Activated naive CD8-positive, alpha-beta T cell treated with anti-CD3 and anti-CD28 coated beads for 36 hours (primary cell): ENCODE results near the gene AOPEP. TPM values are rescaled to one million over a fixed set of nuclear protein-coding genes. Genes with fewer than 3 reads are reported as not detected.
"Not testable (repeated sequence)": the region's sequence is repeated elsewhere in the genome, so short reads cannot be mapped to it uniquely, and the experiment has no call there.

Source experiments
- DNase-seq: peaks from one replicate; pipeline ENCODE4 v3.0.0; 2021
- H3K27ac Mint-ChIP-seq: one replicate; pipeline ENCODE4 v1.8.0; 2022; ENCODE audit warnings: mild to moderate bottlenecking, moderate library complexity, mixed read lengths
- H3K27me3 Mint-ChIP-seq: one replicate; pipeline ENCODE4 v1.8.0; 2022; ENCODE audit warnings: mild to moderate bottlenecking, mixed read lengths
- H3K36me3 Mint-ChIP-seq: one replicate; pipeline ENCODE4 v1.8.0; 2021; ENCODE audit warnings: mild to moderate bottlenecking, mixed read lengths
- H3K4me1 Mint-ChIP-seq: one replicate; pipeline ENCODE4 v1.8.0; 2021; ENCODE audit warnings: mixed read lengths
- H3K4me3 Mint-ChIP-seq: one replicate; pipeline ENCODE4 v1.8.0; 2022; ENCODE audit warnings: mild to moderate bottlenecking, moderate library complexity, mixed read lengths
- H3K9me3 Mint-ChIP-seq: one replicate; pipeline ENCODE4 v1.8.0; 2022; ENCODE audit warnings: mixed read lengths
- total RNA-seq, 2 experiments: library from RNA; stranded (reverse); gene quantifications; one replicate each; pipeline ENCODE4 v1.2.3, GENCODE V29; 2021

AOPEP gene
- total RNA-seq, 2 experiments from 2014 or later: 5.0 to 6.8 TPM

GRCh38 chr9:95015569-95015968 is 289.1 kb downstream of the AOPEP start:
- no peaks in the 10 kb centered on the region for H3K9me3 Mint-ChIP-seq
- H3K36me3 Mint-ChIP-seq: peaks cover 3% of the 10 kb centered on the region

GRCh38 chr9:95017062-95017461 is 290.6 kb downstream of the AOPEP start:
- H3K9me3 Mint-ChIP-seq: no peaks in the 10 kb centered on the region
- DNase-seq: no peak
- no peaks in the 10 kb centered on the region for H3K27me3 Mint-ChIP-seq
- no peak overlapping the region for H3K4me3 Mint-ChIP-seq
- H3K27ac Mint-ChIP-seq: no peak overlapping the region
- H3K36me3 Mint-ChIP-seq: peaks cover 3% of the 10 kb centered on the region
- no peaks in the 10 kb centered on the region for H3K4me1 Mint-ChIP-seq

More at GRCh38 chr9:95015569-95015968, 289.1 kb downstream of the AOPEP start:
- no peaks in the 10 kb centered on the region for H3K27me3 Mint-ChIP-seq
- H3K4me1 Mint-ChIP-seq: no peaks in the 10 kb centered on the region
- H3K27ac Mint-ChIP-seq: no peak overlapping the region
- no peak for DNase-seq
- no peak overlapping the region for H3K4me3 Mint-ChIP-seq

- H3K36me3 Mint-ChIP-seq: peaks cover 3% of the 10 kb centered on the region
- H3K27ac Mint-ChIP-seq: no peak overlapping the region
- no peak for DNase-seq
- no peaks in the 10 kb centered on the region for H3K4me1 Mint-ChIP-seq
- no peak overlapping the region for H3K4me3 Mint-ChIP-seq
- no peaks in the 10 kb centered on the region for H3K27me3 Mint-ChIP-seq
- H3K9me3 Mint-ChIP-seq: no peaks in the 10 kb centered on the region
These were observed 291.2 kb downstream of the AOPEP start for GRCh38 chr9:95017661-95018060.

GRCh38 chr9:95018099-95018936 is 291.8 kb downstream of the AOPEP start:
- peaks cover 3% of the 10 kb centered on the region for H3K36me3 Mint-ChIP-seq
- no peaks in the 10 kb centered on the region for H3K27me3 Mint-ChIP-seq
- no peak for DNase-seq
- no peaks in the 10 kb centered on the region for H3K9me3 Mint-ChIP-seq
- no peak overlapping the region for H3K27ac Mint-ChIP-seq
- no peak overlapping the region for H3K4me3 Mint-ChIP-seq
- H3K4me1 Mint-ChIP-seq: no peaks in the 10 kb centered on the region

GRCh38 chr9:95020644-95021043 is 294.1 kb downstream of the AOPEP start:
- H3K27ac Mint-ChIP-seq, H3K4me1 Mint-ChIP-seq, H3K9me3 Mint-ChIP-seq, H3K4me3 Mint-ChIP-seq, DNase-seq, H3K27me3 Mint-ChIP-seq, H3K36me3 Mint-ChIP-seq: not testable (repeated sequence)

GRCh38 chr9:95021166-95021886 is 294.8 kb downstream of the AOPEP start:
- H3K4me1 Mint-ChIP-seq: no peaks in the 10 kb centered on the region
- no peak overlapping the region for H3K27ac Mint-ChIP-seq
- H3K9me3 Mint-ChIP-seq: no peaks in the 10 kb centered on the region
- H3K36me3 Mint-ChIP-seq: peaks cover 3% of the 10 kb centered on the region
- H3K4me3 Mint-ChIP-seq: no peak overlapping the region
- no peak for DNase-seq
- H3K27me3 Mint-ChIP-seq: no peaks in the 10 kb centered on the region

- H3K4me3 Mint-ChIP-seq: no peak overlapping the region
- no peaks in the 10 kb centered on the region for H3K9me3 Mint-ChIP-seq
- H3K36me3 Mint-ChIP-seq: peaks cover 3% of the 10 kb centered on the region
- H3K27me3 Mint-ChIP-seq: no peaks in the 10 kb centered on the region
- H3K4me1 Mint-ChIP-seq: no peaks in the 10 kb centered on the region
- no peak overlapping the region for H3K27ac Mint-ChIP-seq
- DNase-seq: no peak
These were observed 296.2 kb downstream of the AOPEP start for GRCh38 chr9:95022657-95023056.

GRCh38 chr9:95023217-95024003 is 296.9 kb downstream of the AOPEP start:
- H3K9me3 Mint-ChIP-seq: no peaks in the 10 kb centered on the region
- no peak overlapping the region for H3K4me3 Mint-ChIP-seq
- H3K4me1 Mint-ChIP-seq: no peaks in the 10 kb centered on the region
- no peaks in the 10 kb centered on the region for H3K27me3 Mint-ChIP-seq
- H3K36me3 Mint-ChIP-seq: no peaks in the 10 kb centered on the region
- DNase-seq: no peak
- H3K27ac Mint-ChIP-seq: no peak overlapping the region

GRCh38 chr9:95024097-95024671 is 297.7 kb downstream of the AOPEP start:
- no peaks in the 10 kb centered on the region for H3K36me3 Mint-ChIP-seq
- no peaks in the 10 kb centered on the region for H3K9me3 Mint-ChIP-seq
- no peak overlapping the region for H3K4me3 Mint-ChIP-seq
- no peaks in the 10 kb centered on the region for H3K27me3 Mint-ChIP-seq
- no peak for DNase-seq
- H3K27ac Mint-ChIP-seq: no peak overlapping the region
- H3K4me1 Mint-ChIP-seq: no peaks in the 10 kb centered on the region

GRCh38 chr9:95025213-95026147 is 299.0 kb downstream of the AOPEP start:
- H3K27ac Mint-ChIP-seq: no peak overlapping the region
- H3K9me3 Mint-ChIP-seq: no peaks in the 10 kb centered on the region
- no peaks in the 10 kb centered on the region for H3K27me3 Mint-ChIP-seq
- no peak overlapping the region for H3K4me3 Mint-ChIP-seq
- no peaks in the 10 kb centered on the region for H3K36me3 Mint-ChIP-seq
- no peaks in the 10 kb centered on the region for H3K4me1 Mint-ChIP-seq
- DNase-seq: no peak

GRCh38 chr9:95026148-95026524 is 299.6 kb downstream of the AOPEP start:
- no peak for DNase-seq
- Mint-ChIP-seq H3K9me3 (no peaks in the 10 kb centered on the region), H3K4me3 (no peak overlapping the region), H3K27ac (no peak overlapping the region), H3K27me3 (no peaks in the 10 kb centered on the region), H3K36me3 (no peaks in the 10 kb centered on the region), H3K4me1 (no peaks in the 10 kb centered on the region)

GRCh38 chr9:95027914-95028852 is 301.7 kb downstream of the AOPEP start:
- Mint-ChIP-seq H3K27me3 (no peaks in the 10 kb centered on the region), H3K27ac (no peak overlapping the region), H3K4me1 (no peaks in the 10 kb centered on the region), H3K4me3 (no peak overlapping the region), H3K9me3 (no peaks in the 10 kb centered on the region), H3K36me3 (no peaks in the 10 kb centered on the region)
- no peak for DNase-seq

GRCh38 chr9:95028853-95029219 is 302.3 kb downstream of the AOPEP start:
- Mint-ChIP-seq H3K9me3 (no peaks in the 10 kb centered on the region), H3K27ac (no peak overlapping the region), H3K4me1 (no peaks in the 10 kb centered on the region), H3K36me3 (no peaks in the 10 kb centered on the region), H3K27me3 (no peaks in the 10 kb centered on the region), H3K4me3 (no peak overlapping the region)
- no peak for DNase-seq
